CD14-positive monocyte (primary cell): Measurements from ENCODE around the gene CLCNKB. TPM values are rescaled to one million over a fixed set of nuclear protein-coding genes. Genes with fewer than 3 reads are reported as not detected.

Source experiments
- DNase-seq, 3 donors: peaks; one replicate each; pipeline ENCODE4 v3.0.0-alpha.2; 2011 to 2022
- H2AFZ ChIP-seq: 2 replicates; pipeline ENCODE4 v1.6.0; 2012; ENCODE audit warnings: mild to moderate bottlenecking, low read depth, low read length, inconsistent platforms; ENCODE audit not compliant: insufficient read depth, poor library complexity, severe bottlenecking
- H3K27ac ChIP-seq, 2 donors: 1 replicate in 1 of 2; 2 replicates in 1 of 2; pipeline ENCODE4 v1.5.1; 2012 to 2013; ENCODE audit warnings: low read length in 2 of 2, control low read depth in 1 of 2, inconsistent platforms in 1 of 2, low read depth in 1 of 2, mild to moderate bottlenecking in 1 of 2
- H3K27me3 ChIP-seq, 2 donors: one replicate each; pipeline versions ENCODE4 v1.6.0 to v1.6.1; 2011 to 2013; ENCODE audit warnings: low read length in 2 of 2; ENCODE audit not compliant: control insufficient read depth in 2 of 2, insufficient read depth in 2 of 2
- H3K36me3 ChIP-seq, 2 donors: replicated peaks in 1 of 2; 1 replicate in 1 of 2; 2 replicates in 1 of 2; pipeline versions ENCODE4 v1.5.1 to v1.6.1; 2012 to 2013; ENCODE audit warnings: low read length in 2 of 2, control low read depth in 1 of 2, inconsistent platforms in 1 of 2, mild to moderate bottlenecking in 1 of 2; ENCODE audit not compliant: insufficient read depth in 2 of 2, control insufficient read depth in 1 of 2
- H3K4me1 ChIP-seq, 2 donors: 1 replicate in 1 of 2; 2 replicates in 1 of 2; pipeline versions ENCODE4 v1.5.1 to v1.6.1; 2012 to 2013; ENCODE audit warnings: low read length in 2 of 2, control low read depth in 1 of 2, inconsistent platforms in 1 of 2, mild to moderate bottlenecking in 1 of 2, moderate library complexity in 1 of 2; ENCODE audit not compliant: insufficient read depth in 2 of 2, control insufficient read depth in 1 of 2
- H3K4me2 ChIP-seq: replicated peaks from 2 replicates; pipeline ENCODE3; 2012; ENCODE audit warnings: low read length, moderate library complexity, mild to moderate bottlenecking; ENCODE audit not compliant: poor library complexity, severe bottlenecking; ENCODE audit errors: extremely low read depth
- H3K4me3 ChIP-seq, 3 experiments: fragments of 200-600 bp in 1 of 3; sonication (generic) in 1 of 3; replicated peaks in 1 of 3; 1 replicate in 2 of 3; 2 replicates in 1 of 3; pipeline ENCODE4 v1.5.1; 2011 to 2013; ENCODE audit warnings: low read length in 3 of 3, mild to moderate bottlenecking in 3 of 3, control low read depth in 2 of 3, low read depth in 2 of 3, inconsistent platforms in 1 of 3, moderate library complexity in 1 of 3
- H3K79me2 ChIP-seq: 2 replicates; pipeline ENCODE4 v1.6.0; 2012; ENCODE audit warnings: mild to moderate bottlenecking, control low read depth, inconsistent platforms, low read length, moderate library complexity; ENCODE audit not compliant: insufficient read depth
- H3K9ac ChIP-seq: 2 replicates; pipeline ENCODE4 v1.6.0; 2017; ENCODE audit warnings: low read length, mild to moderate bottlenecking; ENCODE audit not compliant: insufficient read depth, poor library complexity, severe bottlenecking
- H3K9me3 ChIP-seq, 2 donors: replicated peaks in 1 of 2; 1 replicate in 1 of 2; 2 replicates in 1 of 2; pipeline versions ENCODE4 v1.5.1 to v1.6.1; 2012 to 2013; ENCODE audit warnings: low read length in 2 of 2, control low read depth in 1 of 2; ENCODE audit not compliant: control insufficient read depth in 1 of 2, insufficient read depth in 1 of 2
- H4K20me1 ChIP-seq: 2 replicates; pipeline ENCODE4 v1.6.0; 2012; ENCODE audit warnings: mild to moderate bottlenecking, low read length, control low read depth, moderate library complexity; ENCODE audit not compliant: insufficient read depth
- H3K27ac Mint-ChIP-seq, 7 donors: one replicate each; pipeline ENCODE4 v1.8.0; 2020; ENCODE audit warnings: mild to moderate bottlenecking in 7 of 7, mixed read lengths in 7 of 7, moderate library complexity in 6 of 7, inconsistent platforms in 2 of 7
- H3K27me3 Mint-ChIP-seq, 3 donors: one replicate each; pipeline ENCODE4 v1.8.0; 2021 to 2022; ENCODE audit warnings: low read depth in 3 of 3, mild to moderate bottlenecking in 3 of 3, mixed read lengths in 3 of 3, moderate library complexity in 3 of 3, inconsistent platforms in 1 of 3
- H3K36me3 Mint-ChIP-seq, 2 donors: one replicate each; pipeline ENCODE4 v1.8.0; 2020; ENCODE audit warnings: mixed read lengths in 2 of 2, inconsistent platforms in 1 of 2, mild to moderate bottlenecking in 1 of 2
- H3K4me1 Mint-ChIP-seq: one replicate; pipeline ENCODE4 v1.8.0; 2020; ENCODE audit warnings: mild to moderate bottlenecking, mixed read lengths
- H3K4me3 Mint-ChIP-seq, 2 donors: one replicate each; pipeline ENCODE4 v1.8.0; 2020; ENCODE audit warnings: mild to moderate bottlenecking in 2 of 2, mixed read lengths in 2 of 2, moderate library complexity in 1 of 2
- H3K9me3 Mint-ChIP-seq, 7 donors: one replicate each; pipeline ENCODE4 v1.8.0; 2020 to 2022; ENCODE audit warnings: mixed read lengths in 7 of 7, mild to moderate bottlenecking in 6 of 7, moderate library complexity in 6 of 7, inconsistent platforms in 2 of 7
- CTCF ChIP-seq: fragments of 200-600 bp; IDR thresholded peaks from one replicate; pipeline ENCODE4 v1.8.0; 2022; ENCODE audit warnings: antibody characterized with exemption, mild to moderate bottlenecking
- WGBS: methylation state at CpG from one replicate; pipeline ENCODE4 v1.1.5; 2013; ENCODE audit warnings: missing lambda C conversion rate; ENCODE audit not compliant: insufficient coverage; 5-methylcytosine and 5-hydroxymethylcytosine counted together
- intact Hi-C, 2 donors: fragments of 100-400 bp; cut with micrococcal nuclease; formaldehyde crosslinking; loops; one replicate each; pipeline versions ENCODE4 v1.15.0 to v1.15.1; 2023
- polyA plus RNA-seq, 3 donors: library from polyadenylated mRNA; depleted of rRNA in 1 of 3; unstranded in 2 of 3; stranded (reverse) in 1 of 3; fragments of 300-500 nt in 2 of 3; fragments of >200 nt in 1 of 3; fragmentation: Illumina TruSeq in 2 of 3; gene quantifications; 1 replicate in 2 of 3; 2 replicates in 1 of 3; pipeline ENCODE4 v1.2.3, GENCODE V29; 2012 to 2021

CLCNKB gene
- polyA plus RNA-seq, 3 donors, result not detected

- Histone ChIP-seq H3K4me1 (no peaks in the 10 kb centered on the region), H3K9ac (no peak overlapping the region), H3K4me3 (no peak overlapping the region), H3K36me3 (no peaks in the 10 kb centered on the region), H4K20me1 (no peaks in the 10 kb centered on the region), H3K4me2 (no peak overlapping the region), H3K27me3 (no peaks in the 10 kb centered on the region), H3K9me3 (no peaks in the 10 kb centered on the region), H3K27ac (no peak overlapping the region), H3K79me2 (no peaks in the 10 kb centered on the region), H2AFZ (no peak overlapping the region)
- Mint-ChIP-seq H3K4me1 (peaks cover 4% of the 10 kb centered on the region), H3K27ac (no peak overlapping the region), H3K4me3 (no peak overlapping the region), H3K9me3 (no peaks in the 10 kb centered on the region), H3K27me3 (peaks cover 3 to 5% (median 3%) of the 10 kb centered on the region in 3 donors), H3K36me3 (no peaks in the 10 kb centered on the region)
- TF ChIP-seq CTCF, result no peak
- DNase-seq, result no peak
- WGBS, result no CpG with 5 or more reads among the region's 7 CpGs
- intact Hi-C loops, result loop anchor here in 1 of 2 donors (10.0 kb wide), 1 partner anchor 157 kb away; no protein-coding TSS in a partner anchor
These were observed 44.2 kb downstream of the CLCNKB start for GRCh38 chr1:16087733-16088132.

- H3K4me3 Mint-ChIP-seq, result peak overlapping the region in 1 of 2 donors; percentile 4
- peaks cover 4% of the 10 kb centered on the region for H3K4me1 Mint-ChIP-seq
- DNase-seq, result no peak
- H3K9me3 Mint-ChIP-seq, result no peaks in the 10 kb centered on the region
- Histone ChIP-seq H3K9ac (no peak overlapping the region), H3K4me2 (no peak overlapping the region), H3K9me3 (no peaks in the 10 kb centered on the region), H3K4me3 (no peak overlapping the region), H3K36me3 (no peaks in the 10 kb centered on the region), H4K20me1 (no peaks in the 10 kb centered on the region), H3K79me2 (no peaks in the 10 kb centered on the region), H3K27ac (no peak overlapping the region), H2AFZ (no peak overlapping the region), H3K4me1 (no peaks in the 10 kb centered on the region), H3K27me3 (no peaks in the 10 kb centered on the region)
- no peak for TF ChIP-seq CTCF
- WGBS, result 86% methylated on average over 16 of the region's 17 CpGs
- no peak overlapping the region for H3K27ac Mint-ChIP-seq
- H3K27me3 Mint-ChIP-seq, result peaks cover 3 to 5% (median 4%) of the 10 kb centered on the region in 3 donors
- intact Hi-C loops, result loop anchor here in 1 of 2 donors (10.0 kb wide), 1 partner anchor 156 kb away; no protein-coding TSS in a partner anchor
- H3K36me3 Mint-ChIP-seq, result no peaks in the 10 kb centered on the region
These were observed 44.8 kb downstream of the CLCNKB start for GRCh38 chr1:16088351-16088911.
